Measurements from ENCODE around the gene POLR1E.

DNA sequence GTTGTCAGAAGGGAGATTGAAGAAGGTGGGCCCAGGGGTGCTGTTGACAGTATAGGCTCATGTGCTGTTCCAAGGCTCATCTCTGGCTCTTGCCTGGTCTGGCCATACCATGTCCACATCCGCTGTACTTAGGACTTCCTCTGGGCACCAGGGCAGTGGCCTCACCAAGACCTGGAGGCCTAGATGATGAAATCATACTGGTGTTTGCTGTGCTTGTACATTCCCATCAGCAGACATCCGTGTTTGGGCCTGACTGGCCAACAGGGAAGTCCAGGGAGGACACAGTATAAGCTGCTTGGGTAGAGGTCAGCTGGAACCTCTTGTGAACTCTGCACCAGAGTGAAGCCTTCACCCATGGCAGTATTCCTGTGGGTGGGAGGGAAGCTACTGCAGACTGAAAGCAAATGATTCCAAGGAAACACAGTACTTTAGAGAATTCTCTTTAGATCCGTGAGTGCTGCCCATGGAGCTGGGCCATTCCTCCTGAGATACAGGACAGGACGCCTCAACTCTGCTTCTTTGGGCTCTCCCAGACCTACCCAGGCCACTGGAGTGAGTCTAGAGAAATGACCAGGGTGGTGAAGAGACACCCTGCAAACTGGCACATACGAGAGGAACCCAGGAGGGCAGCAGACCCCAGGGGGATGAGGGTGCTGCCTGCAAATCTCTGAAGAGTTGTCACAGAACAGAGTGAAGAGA is 22.5 kb downstream of the POLR1E start:
- TF ChIP-seq, protein P1, sequence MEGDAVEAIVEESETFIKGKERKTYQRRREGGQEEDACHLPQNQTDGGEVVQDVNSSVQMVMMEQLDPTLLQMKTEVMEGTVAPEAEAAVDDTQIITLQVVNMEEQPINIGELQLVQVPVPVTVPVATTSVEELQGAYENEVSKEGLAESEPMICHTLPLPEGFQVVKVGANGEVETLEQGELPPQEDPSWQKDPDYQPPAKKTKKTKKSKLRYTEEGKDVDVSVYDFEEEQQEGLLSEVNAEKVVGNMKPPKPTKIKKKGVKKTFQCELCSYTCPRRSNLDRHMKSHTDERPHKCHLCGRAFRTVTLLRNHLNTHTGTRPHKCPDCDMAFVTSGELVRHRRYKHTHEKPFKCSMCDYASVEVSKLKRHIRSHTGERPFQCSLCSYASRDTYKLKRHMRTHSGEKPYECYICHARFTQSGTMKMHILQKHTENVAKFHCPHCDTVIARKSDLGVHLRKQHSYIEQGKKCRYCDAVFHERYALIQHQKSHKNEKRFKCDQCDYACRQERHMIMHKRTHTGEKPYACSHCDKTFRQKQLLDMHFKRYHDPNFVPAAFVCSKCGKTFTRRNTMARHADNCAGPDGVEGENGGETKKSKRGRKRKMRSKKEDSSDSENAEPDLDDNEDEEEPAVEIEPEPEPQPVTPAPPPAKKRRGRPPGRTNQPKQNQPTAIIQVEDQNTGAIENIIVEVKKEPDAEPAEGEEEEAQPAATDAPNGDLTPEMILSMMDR (IDR thresholded peaks at IDR 0.05; ENCODE audit: insufficient read depth, low read length, poor library complexity, severe bottlenecking) = no peak
- no peak for TF ChIP-seq EZH2phosphoT487 (conservative IDR thresholded peaks at IDR 0.05; ENCODE audit: low read length)

Measured in SU-DHL-6 (cell line).